K562 (cell line): Measurements from ENCODE around the gene RAVER2. TPM values are rescaled to one million over a fixed set of nuclear protein-coding genes. Genes with fewer than 3 reads are reported as not detected.

Source experiments
- ATAC-seq: fragments of 200-7000 bp; cut with Tn5 transposase; 3 replicates; pipeline ENCODE4 v1.9.1; 2020; ENCODE audit warnings: moderate library complexity
- BruUV-seq: library from RNA; stranded (reverse); fragments of 400-500 nt; replicated peaks from 2 replicates; lab custom pipeline; 2021; lab: Mats Ljungman, UMichigan
- CTCF ChIA-PET: fragments of 300-600 bp; formaldehyde crosslinking; extraction: SDS; loops from one replicate; lab custom pipeline; 2021; ENCODE audit warnings: low intra/inter-chr PET ratio; lab: Yijun Ruan, JAX
- POLR2A ChIA-PET: fragments of 300-600, 350-650 bp; sonication (Branson Sonifier 250); formaldehyde crosslinking; extraction: SDS; loops from one replicate; lab custom pipeline; 2021; ENCODE audit warnings: antibody characterized with exemption, inconsistent platforms; lab: Yijun Ruan, JAX
- DNase-seq, 4 experiments: peaks; one replicate each; pipeline versions ENCODE4 v3.0.0 to v3.0.0-alpha.2; 2011 to 2018; ENCODE audit warnings: low spot score in 3 of 4, mixed read lengths in 3 of 4; ENCODE audit errors: extremely low read depth in 1 of 4
- FAIRE-seq: peaks from 2 replicates; lab custom pipeline; 2011; peaks lifted over from hg19 to GRCh38; lab: Jason Lieb, UNC
- H2AFZ ChIP-seq: 2 replicates; pipeline ENCODE4 v1.6.0; 2011; ENCODE audit warnings: low read depth, low read length, control low read depth, inconsistent platforms
- H3K27ac ChIP-seq: fragments of 200-600 bp; 3 replicates; pipeline ENCODE4 v1.8.0; 2011; ENCODE audit warnings: low read depth, mild to moderate bottlenecking, control low read depth, inconsistent platforms, low read length, moderate library complexity, mixed read lengths; ENCODE audit errors: extremely low read depth
- H3K27me3 ChIP-seq, 2 experiments: fragments of 300-600 bp in 1 of 2; 2 replicates in 1 of 2; 3 replicates in 1 of 2; pipeline versions ENCODE4 v1.6.0 to v1.8.0; 2011; ENCODE audit warnings: inconsistent platforms in 2 of 2, low read length in 2 of 2, mild to moderate bottlenecking in 1 of 2, mixed read lengths in 1 of 2, moderate library complexity in 1 of 2; ENCODE audit not compliant: control insufficient read depth in 2 of 2, insufficient read depth in 2 of 2
- H3K36me3 ChIP-seq: fragments of 300-600 bp; 3 replicates; pipeline ENCODE4 v1.8.0; 2011; ENCODE audit warnings: mild to moderate bottlenecking, low read length, inconsistent platforms; ENCODE audit not compliant: control insufficient read depth, insufficient read depth
- H3K4me1 ChIP-seq, 2 experiments: fragments of 200-600 bp in 1 of 2; replicated peaks in 1 of 2; 2 replicates in 1 of 2; 3 replicates in 1 of 2; pipeline versions ENCODE4 v1.5.1 to v1.8.0; 2011; ENCODE audit warnings: inconsistent platforms in 2 of 2, low read length in 2 of 2, mild to moderate bottlenecking in 1 of 2, mixed read lengths in 1 of 2, moderate library complexity in 1 of 2; ENCODE audit not compliant: control insufficient read depth in 2 of 2, insufficient read depth in 2 of 2
- H3K4me2 ChIP-seq: 2 replicates; pipeline ENCODE4 v1.6.1; 2011; ENCODE audit warnings: low read length, control low read depth, inconsistent platforms, mixed read lengths; ENCODE audit not compliant: insufficient read depth
- H3K4me3 ChIP-seq: fragments of 200-600 bp; sonication (generic), shearing (Covaris generic); 2 replicates; pipeline ENCODE4 v1.5.1; 2016; ENCODE audit warnings: control low read depth, inconsistent platforms
- H3K79me2 ChIP-seq: fragments of 200-600 bp; 3 replicates; pipeline ENCODE4 v1.8.0; 2011; ENCODE audit warnings: low read length, inconsistent platforms; ENCODE audit not compliant: control insufficient read depth, insufficient read depth
- H3K9ac ChIP-seq, 2 experiments: 2 replicates each; pipeline versions ENCODE4 v1.6.0 to v1.6.1; 2011; ENCODE audit warnings: low read depth in 2 of 2, low read length in 2 of 2, control low read depth in 1 of 2, inconsistent platforms in 1 of 2, mild to moderate bottlenecking in 1 of 2, mixed read lengths in 1 of 2; ENCODE audit not compliant: insufficient read depth in 1 of 2
- H3K9me1 ChIP-seq: one replicate; pipeline ENCODE4 v1.6.0; 2011; ENCODE audit warnings: inconsistent platforms, mild to moderate bottlenecking, low read length, moderate library complexity; ENCODE audit not compliant: control insufficient read depth, insufficient read depth
- H3K9me3 ChIP-seq: replicated peaks from 2 replicates; pipeline ENCODE4 v1.5.1; 2011; ENCODE audit warnings: low read depth, low read length, inconsistent platforms; ENCODE audit not compliant: control insufficient read depth, insufficient read depth
- H4K20me1 ChIP-seq: replicated peaks from 2 replicates; pipeline ENCODE4 v1.6.1; 2011; ENCODE audit warnings: low read length, inconsistent platforms, mixed read lengths; ENCODE audit not compliant: control insufficient read depth, insufficient read depth
- HOXB6 ChIP-seq: fragments of 250-450 bp; sonication (Bioruptor Pico); IDR thresholded peaks from 2 replicates; pipeline ENCODE4 v1.5.1; 2022; ENCODE audit warnings: mild to moderate bottlenecking, borderline replicate concordance
- NCOA6 ChIP-seq: fragments of 450-650 bp; IDR thresholded peaks from 2 replicates; pipeline ENCODE4 v1.6.1; 2017; ENCODE audit warnings: mild to moderate bottlenecking
- NFIC ChIP-seq: fragments of 450-650 bp; IDR thresholded peaks from 2 replicates; pipeline ENCODE4 v1.6.1; 2017; ENCODE audit warnings: mild to moderate bottlenecking, inconsistent platforms
- NKRF ChIP-seq: fragments of 450-650 bp; IDR thresholded peaks from 2 replicates; pipeline ENCODE4 v1.6.1; 2016; ENCODE audit warnings: borderline replicate concordance
- NR3C1 ChIP-seq: sonication (generic); formaldehyde crosslinking; IDR thresholded peaks from 2 replicates; pipeline ENCODE4 v1.8.1; 2022; ENCODE audit warnings: missing genetic modification reagents
- whole genome bisulfite sequencing: fragments of 100-300 bp; shearing (Covaris generic); methylation state at CpG from one replicate; pipeline ENCODE4 v1.1.6; 2016; ENCODE audit warnings: low coverage, mixed read lengths; ENCODE audit not compliant: insufficient coverage; ENCODE audit errors: missing lambda C conversion rate; 5-methylcytosine and 5-hydroxymethylcytosine counted together
- in situ Hi-C: fragments of 300-500 bp; cut with MboI; formaldehyde crosslinking; loops from 4 replicates; pipeline ENCODE4 v1.15.0; 2018; ENCODE audit warnings: inconsistent platforms, mixed read lengths
- intact Hi-C: fragments of 100-400 bp; cut with micrococcal nuclease; formaldehyde crosslinking; loops from 2 replicates; pipeline ENCODE4 v1.14.2; 2022
- polyA plus RNA-seq, 8 experiments: library from polyadenylated mRNA; depleted of rRNA in 4 of 8; stranded (reverse) in 5 of 8; unstranded in 3 of 8; fragments of >200 nt; fragmentation: Nextera tagmentation in 2 of 8; fragmentation: Illumina TruSeq in 1 of 8; extraction: Ambion mirVana in 2 of 8; extraction: Trizol in 1 of 8; gene quantifications; 2 replicates each; pipeline versions ENCODE4 v1.2.1 to v1.2.3, GENCODE V29; 2011 to 2014; ENCODE audit warnings: inconsistent platforms in 1 of 8, missing spikeins in 1 of 8
- total RNA-seq, 7 experiments: library from RNA; depleted of rRNA in 6 of 7; stranded (reverse); fragments of >200 nt in 6 of 7; fragmentation: Illumina TruSeq in 2 of 7; extraction: Trizol in 2 of 7; gene quantifications; 2 replicates each; pipeline versions ENCODE4 v1.2.1 to v1.2.3, GENCODE V29; 2011 to 2021; ENCODE audit warnings: low replicate concordance in 1 of 7

RAVER2 gene
- total and polyA plus RNA-seq, 9 of the 15 experiments (the other 6 are each of a cell fraction or from before 2014, with no cell fraction given), result 1.8 to 6.1 (median 4.4) TPM

- no peak overlapping the region for H3K4me2 ChIP-seq
- no peaks in the 10 kb centered on the region for H3K4me1 ChIP-seq
- H3K27me3 ChIP-seq, result no peaks in the 10 kb centered on the region
- H3K36me3 ChIP-seq, result peaks cover 69% of the 10 kb centered on the region; the same call in 2 of the 3 replicates
- intact Hi-C loops (no loop called here), in situ Hi-C loops (no loop called here)
- no peak for DNase-seq
- ChIA-PET CTCF (no interaction called here), POLR2A (no interaction called here)
- H3K79me2 ChIP-seq, result no peaks in the 10 kb centered on the region
- no TSS peak for BruUV-seq
- no peak overlapping the region for H3K4me3 ChIP-seq
- no peak overlapping the region for H3K27ac ChIP-seq
- WGBS, result 94% methylated on average over 7 of the region's 7 CpGs
- H2AFZ ChIP-seq, result no peak overlapping the region
- ATAC-seq, result no peak
- H3K9me3 ChIP-seq, result no peaks in the 10 kb centered on the region
- no peaks in the 10 kb centered on the region for H3K9me1 ChIP-seq
- H3K9ac ChIP-seq, result no peak overlapping the region
- no peaks in the 10 kb centered on the region for H4K20me1 ChIP-seq
- no peak for TF ChIP-seq NCOA6
- no peak for FAIRE-seq
Measured at GRCh38 chr1:64844175-64844574, 99.3 kb downstream of the RAVER2 start.

- no peak for FAIRE-seq
- no peak for ATAC-seq
- TF ChIP-seq NFIC, result no peak
- no peak for TF ChIP-seq HOXB6 (CRISPR knock-in tag)
- no peak for TF ChIP-seq NKRF
- TF ChIP-seq NR3C1 (CRISPR knock-in tag), result no peak
- Histone ChIP-seq H3K27me3 (no peaks in the 10 kb centered on the region), H3K4me1 (no peaks in the 10 kb centered on the region), H3K27ac (no peak overlapping the region), H3K9me3 (no peaks in the 10 kb centered on the region), H2AFZ (no peak overlapping the region), H3K4me3 (no peak overlapping the region), H4K20me1 (no peaks in the 10 kb centered on the region), H3K79me2 (no peaks in the 10 kb centered on the region), H3K36me3 (peaks cover 67% of the 10 kb centered on the region; the same call in 2 of the 3 replicates), H3K4me2 (no peak overlapping the region), H3K9me1 (no peaks in the 10 kb centered on the region), H3K9ac (no peak overlapping the region)
- CTCF ChIA-PET, result no interaction called here
- POLR2A ChIA-PET, result interaction anchor here (1.2 kb wide), 1 partner anchor 65 kb away, joined by 3 read pairs; no protein-coding TSS in a partner anchor
- DNase-seq, result no peak
- no TSS peak for BruUV-seq
- in situ Hi-C loops, result no loop called here
- WGBS, result 92% methylated on average over 7 of the region's 7 CpGs
- intact Hi-C loops, result no loop called here
Measured at GRCh38 chr1:64844609-64845008, 99.7 kb downstream of the RAVER2 start.
